Pancreas (tissue), 10 donors: ENCODE data around the gene EGFR. TPM values are rescaled to one million over a fixed set of nuclear protein-coding genes. Genes with fewer than 3 reads are reported as not detected.
A peak's percentile ranks its signal among the peaks of the same experiment; 100 is the strongest.

Experiments
- ATAC-seq, 4 donors: fragments of 200-7000 bp; cut with Tn5 transposase; one replicate each; pipeline versions ENCODE4 v1.8.0 to v1.9.1; 2020; ENCODE audit warnings: mild to moderate bottlenecking in 4 of 4, moderate library complexity in 4 of 4
- DNase-seq, 6 donors: peaks; one replicate each; pipeline ENCODE4 v3.0.0-alpha.2; 2020
- FAIRE-seq: peaks from 2 replicates; lab custom pipeline; 2012; peaks lifted over from hg19 to GRCh38; lab: Jason Lieb, UNC
- H3K27ac ChIP-seq, 4 donors: fragments of 200-600 bp; sonication (generic); 1 replicate in 3 of 4; 2 replicates in 1 of 4; pipeline versions ENCODE4 v1.5.0 to v1.8.0; 2020
- H3K27me3 ChIP-seq, 4 donors: fragments of 200-600 bp; one replicate each; pipeline ENCODE4 v1.8.0; 2021
- H3K36me3 ChIP-seq, 3 donors: fragments of 200-600 bp; sonication (generic) in 1 of 3; one replicate each; pipeline versions ENCODE4 v1.5.0 to v1.8.0; 2020 to 2021
- H3K4me1 ChIP-seq, 3 donors: fragments of 200-600 bp; one replicate each; pipeline ENCODE4 v1.8.0; 2021
- H3K4me3 ChIP-seq, 4 donors: fragments of 200-600 bp; sonication (generic) in 2 of 4; one replicate each; pipeline versions ENCODE4 v1.5.0 to v1.8.0; 2020 to 2021
- H3K9me3 ChIP-seq, 4 donors: fragments of 200-600 bp; one replicate each; pipeline ENCODE4 v1.8.0; 2021
- CTCF ChIP-seq, 4 donors: fragments of 200-600 bp; sonication (generic) in 3 of 4; IDR thresholded peaks; one replicate each; pipeline versions ENCODE4 v1.5.0 to v1.8.0; 2021; ENCODE audit warnings: antibody characterized with exemption in 4 of 4
- WGBS, 2 donors: extraction: QIAGEN DNeasy Blood & Tissue Kit; methylation state at CpG; one replicate each; pipeline ENCODE4 v1.1.7; 2013; 5-methylcytosine and 5-hydroxymethylcytosine counted together
- intact Hi-C, 3 donors: fragments of 100-400 bp; cut with DNase I; formaldehyde crosslinking; loops; one replicate each; pipeline versions ENCODE4 v1.11.1 to v1.14.2; 2022
- polyA plus RNA-seq, 2 donors: library from polyadenylated mRNA; stranded (reverse); fragments of 200-250 nt; gene quantifications; one replicate each; pipeline ENCODE4 v1.2.3, GENCODE V29; 2013
- total RNA-seq, 6 donors: library from RNA; stranded (reverse); fragmentation: NEBNext Ultra II Directional in 4 of 6; extraction: Animal tissue kit (Norgen Biotek cat#: 25700) in 4 of 6; gene quantifications; one replicate each; pipeline versions ENCODE4 v1.2.1 to v1.2.4, GENCODE V29; 2021 to 2023
- donor health status: healthy with polysubstance abuse.
- donor health status: DM: no; HTN: no; CAD: no; lungs with moderate emphysema.
- donor health status: DM: no; HTN: no; CAD: no.
- donor health status: control.
- donor health status: control.
- donor health status: Bipolar disorder and iron deficiency.
- donor health status: DM: yes; HTN: yes; CAD: no.
- donor health status: DM: no; HTN: no; CAD: no.
- donor health status: DM: no; HTN: no; CAD: no.
- donor health status: DM: yes; HTN: yes; CAD: no.

The EGFR gene
- total and polyA plus RNA-seq, 8 donors: 5.5 to 38.8 (median 30.3) TPM

- Histone ChIP-seq H3K4me3 (no peak overlapping the region), H3K27me3 (no peaks in the 10 kb centered on the region), H3K27ac (no peak overlapping the region), H3K9me3 (no peaks in the 10 kb centered on the region), H3K4me1 (no peaks in the 10 kb centered on the region), H3K36me3 (peaks cover 0 to 90% (median 13%) of the 10 kb centered on the region in 3 donors)
- TF ChIP-seq CTCF (IDR thresholded peaks at IDR 0.05): no peak
- intact Hi-C loops: no loop called here
- ATAC-seq: peak in 1 of 4 donors; percentile 37
- 86 to 88% methylated on average over 30 of the region's 30 CpGs for WGBS, 2 donors
- DNase-seq: no peak
- no peak for FAIRE-seq
Observed at GRCh38 chr7:55156919-55157763, 138.3 kb downstream of the EGFR start.

- Histone ChIP-seq H3K27ac (no peak overlapping the region), H3K9me3 (no peaks in the 10 kb centered on the region), H3K4me1 (no peaks in the 10 kb centered on the region), H3K27me3 (no peaks in the 10 kb centered on the region), H3K36me3 (peaks cover 0 to 85% (median 13%) of the 10 kb centered on the region in 3 donors), H3K4me3 (no peak overlapping the region)
- DNase-seq: no peak
- no peak for FAIRE-seq
- ATAC-seq: no peak
- TF ChIP-seq CTCF (IDR thresholded peaks at IDR 0.05): no peak
- WGBS, 2 donors: 79 to 80% methylated on average over 8 of the region's 8 CpGs
- intact Hi-C loops: no loop called here
Observed at GRCh38 chr7:55157764-55158105, 138.9 kb downstream of the EGFR start.

GRCh38 chr7:55158541-55159382 lies 139.9 kb downstream of the EGFR start:
- Histone ChIP-seq H3K4me3 (no peak overlapping the region), H3K9me3 (no peaks in the 10 kb centered on the region), H3K36me3 (peaks cover 0 to 75% (median 14%) of the 10 kb centered on the region in 3 donors), H3K27me3 (no peaks in the 10 kb centered on the region), H3K4me1 (no peaks in the 10 kb centered on the region), H3K27ac (no peak overlapping the region)
- no peak for TF ChIP-seq CTCF (IDR thresholded peaks at IDR 0.05)
- peak in 1 of 6 donors; percentile 55 for DNase-seq
- FAIRE-seq: no peak
- no peak for ATAC-seq
- 83 to 85% methylated on average over 10 of the region's 10 CpGs for WGBS, 2 donors
- intact Hi-C loops: no loop called here

GRCh38 chr7:55160539-55160938 lies 141.7 kb downstream of the EGFR start:
- no peaks in the 10 kb centered on the region for H3K9me3 ChIP-seq
- no peak for TF ChIP-seq CTCF (IDR thresholded peaks at IDR 0.05)
- H3K4me1 ChIP-seq: no peaks in the 10 kb centered on the region
- H3K36me3 ChIP-seq: peaks cover 0 to 69% (median 23%) of the 10 kb centered on the region in 3 donors
- 95 to 98% methylated on average over 4 of the region's 4 CpGs for WGBS, 2 donors
- FAIRE-seq: no peak
- ATAC-seq: no peak
- no peaks in the 10 kb centered on the region for H3K27me3 ChIP-seq
- H3K27ac ChIP-seq: no peak overlapping the region
- H3K4me3 ChIP-seq: no peak overlapping the region
- intact Hi-C loops: no loop called here
- DNase-seq: no peak
